AG04450 (cell line): ENCODE measurements around the gene SERTAD3. TPM values are rescaled to one million over a fixed set of nuclear protein-coding genes. Genes with fewer than 3 reads are reported as not detected.

Experiments used
- CTCF ChIA-PET: fragments of 300-600, 350-600 bp; formaldehyde crosslinking; extraction: SDS; loops from one replicate; lab custom pipeline; 2022; ENCODE audit warnings: antibody characterized with exemption, inconsistent platforms; lab: Charles Lee
- POLR2A ChIA-PET: fragments of 350-600 bp; formaldehyde crosslinking; extraction: SDS; loops from one replicate; lab custom pipeline; 2021; ENCODE audit warnings: antibody characterized with exemption, inconsistent platforms; lab: Yijun Ruan, JAX
- DNase-seq: peaks from one replicate; pipeline ENCODE4 v3.0.0-alpha.2; 2011; ENCODE audit warnings: low read depth, low spot score
- H3K27ac ChIP-seq: one replicate; pipeline ENCODE4 v1.5.1; 2012; ENCODE audit warnings: low read depth, low read length, control low read depth
- H3K27me3 ChIP-seq: one replicate; pipeline ENCODE4 v1.6.0; 2012; ENCODE audit warnings: low read length; ENCODE audit not compliant: control insufficient read depth, insufficient read depth
- H3K4me3 ChIP-seq: 2 replicates; pipeline ENCODE4 v1.5.1; 2011; ENCODE audit warnings: mild to moderate bottlenecking, low read depth, low read length, control low read depth
- H3K9me3 ChIP-seq: 2 replicates; pipeline ENCODE4 v1.5.1; 2012; ENCODE audit warnings: low read length; ENCODE audit not compliant: control insufficient read depth, insufficient read depth
- CTCF ChIP-seq: IDR thresholded peaks from 2 replicates; pipeline ENCODE4 v1.5.1; 2011; ENCODE audit warnings: low read depth, low read length, control low read depth, inconsistent platforms
- polyA plus RNA-seq: library from polyadenylated mRNA; depleted of rRNA; stranded (reverse); fragments of >200 nt; gene quantifications from 2 replicates; pipeline ENCODE4 v1.2.3, GENCODE V29; 2011

SERTAD3 gene
- polyA plus RNA-seq, 1 experiment, result 16.1 TPM

GRCh38 chr19:40445780-40446262, 1.7 kb upstream of the SERTAD3 start:
- H3K4me3 ChIP-seq, result no peak overlapping the region
- no peaks in the 10 kb centered on the region for H3K9me3 ChIP-seq
- DNase-seq, result no peak
- no peak overlapping the region for H3K27ac ChIP-seq
- ChIA-PET POLR2A (no interaction called here), CTCF (no interaction called here)
- no peak for TF ChIP-seq CTCF
- H3K27me3 ChIP-seq, result no peaks in the 10 kb centered on the region

GRCh38 chr19:40444825-40445312, 734 bp upstream of the SERTAD3 start:
- ChIA-PET POLR2A (interaction anchor here (0.6 kb wide), 1 partner anchor 19 kb away, joined by 3 read pairs; the partner anchor contains the start of gene SERTAD1), CTCF (interaction anchor here (2.3 kb wide), 1 partner anchor 20 kb away, joined by 11 read pairs; no protein-coding TSS in a partner anchor)
- TF ChIP-seq CTCF, result no peak
- H3K27me3 ChIP-seq, result no peaks in the 10 kb centered on the region
- no peaks in the 10 kb centered on the region for H3K9me3 ChIP-seq
- peak overlapping the region; percentile 88 for H3K4me3 ChIP-seq
- no peak for DNase-seq
- H3K27ac ChIP-seq, result peak overlapping the region; percentile 21

GRCh38 chr19:40443131-40443999, 770 bp downstream of the SERTAD3 start:
- CTCF ChIA-PET, result interaction anchor here (0.5 to 2.3 kb wide), 7 partner anchors 8 to 195 kb away, joined by 3 to 14 read pairs (median 7); no protein-coding TSS in a partner anchor
- H3K27me3 ChIP-seq, result no peaks in the 10 kb centered on the region
- H3K4me3 ChIP-seq, result peak overlapping the region; percentile 100
- no peak for TF ChIP-seq CTCF
- POLR2A ChIA-PET, result interaction anchor here (0.5 to 3.4 kb wide), 18 partner anchors 8 to 240 kb away, joined by 3 to 43 read pairs (median 4); partner anchors contain the start of genes BLVRB, C19orf47, PLD3 and SERTAD1
- peak; percentile 99 for DNase-seq
- H3K9me3 ChIP-seq, result no peaks in the 10 kb centered on the region
- peak overlapping the region; percentile 91 for H3K27ac ChIP-seq

GRCh38 chr19:40442328-40443130, 1.6 kb downstream of the SERTAD3 start:
- peak overlapping the region; percentile 100 for H3K4me3 ChIP-seq
- ChIA-PET CTCF (interaction anchor here (0.5 to 2.3 kb wide), 5 partner anchors 7 to 196 kb away, joined by 3 to 14 read pairs (median 7); no protein-coding TSS in a partner anchor), POLR2A (interaction anchor here (0.5 to 3.4 kb wide), 17 partner anchors 9 to 241 kb away, joined by 3 to 43 read pairs (median 4); partner anchors contain the start of genes BLVRB, C19orf47, PLD3 and SERTAD1)
- TF ChIP-seq CTCF, result no peak
- H3K27me3 ChIP-seq, result no peaks in the 10 kb centered on the region
- no peak for DNase-seq
- H3K9me3 ChIP-seq, result no peaks in the 10 kb centered on the region
- H3K27ac ChIP-seq, result peak overlapping the region; percentile 77
